Measurements from ENCODE around the gene FBN3.
"Not testable (repeated sequence)": the region's sequence is repeated elsewhere in the genome, so short reads cannot be mapped to it uniquely, and the experiment has no call there.

Gene FBN3

DNA sequence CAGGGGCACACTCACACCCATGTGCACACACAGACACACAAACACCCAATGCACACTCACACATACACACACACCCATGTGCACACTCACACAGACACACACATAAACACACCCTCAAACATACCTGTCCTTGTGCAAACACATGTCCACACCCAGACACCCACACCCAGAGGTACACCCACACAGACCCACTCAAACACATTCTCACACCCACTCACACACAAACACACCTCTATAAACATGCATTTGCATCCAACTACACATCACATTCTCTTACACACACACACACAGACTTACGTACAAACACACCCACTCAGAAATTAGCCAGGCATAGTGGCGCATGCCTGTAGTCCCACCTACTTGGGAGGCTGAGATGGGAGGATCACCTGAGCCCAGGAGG, 31.4 kb downstream of the FBN3 start:
- DNase-seq (ENCODE audit: low read depth): no peak

DNA sequence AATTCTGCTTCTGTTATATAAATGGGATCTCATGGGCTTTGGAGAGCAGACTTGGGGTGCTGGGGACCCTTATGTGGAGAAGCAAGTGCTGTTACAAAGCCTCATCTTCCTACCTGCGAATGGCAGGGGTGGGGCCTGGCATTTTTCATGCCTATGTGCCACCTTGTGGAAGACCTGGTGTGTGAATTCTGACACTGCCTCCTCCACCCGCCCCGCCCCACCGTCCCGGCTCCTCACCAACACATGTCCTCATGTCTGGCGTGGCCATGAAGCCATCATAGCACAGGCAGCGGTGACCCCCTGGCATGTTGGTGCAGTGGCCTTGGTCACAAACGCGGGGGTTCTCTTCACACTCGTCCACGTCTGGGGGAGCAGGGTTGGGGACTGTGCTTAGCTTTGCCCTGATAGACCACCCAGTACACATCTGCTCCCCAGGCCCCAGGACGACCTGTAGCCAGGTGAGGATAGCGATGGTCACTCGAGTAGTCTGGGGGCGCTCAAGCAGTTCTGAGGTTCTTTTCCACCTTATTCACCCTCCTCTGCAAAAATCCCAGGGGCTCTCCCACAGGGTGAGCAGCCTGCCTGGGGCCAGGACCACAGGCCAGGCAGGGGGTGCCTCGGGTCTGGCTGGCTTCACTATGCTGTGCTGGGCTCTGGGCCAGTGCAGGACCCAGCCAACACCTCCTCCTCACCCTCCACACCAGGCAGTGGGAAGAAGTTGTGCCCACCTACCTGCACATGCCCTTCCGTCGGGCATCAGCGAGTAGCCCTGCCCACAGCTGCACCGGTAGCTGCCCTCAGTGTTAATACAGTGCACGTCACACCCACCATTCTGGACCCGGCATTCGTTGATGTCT, 32.7 kb downstream of the FBN3 start:
- DNase-seq (ENCODE audit: low read depth): no peak

DNA sequence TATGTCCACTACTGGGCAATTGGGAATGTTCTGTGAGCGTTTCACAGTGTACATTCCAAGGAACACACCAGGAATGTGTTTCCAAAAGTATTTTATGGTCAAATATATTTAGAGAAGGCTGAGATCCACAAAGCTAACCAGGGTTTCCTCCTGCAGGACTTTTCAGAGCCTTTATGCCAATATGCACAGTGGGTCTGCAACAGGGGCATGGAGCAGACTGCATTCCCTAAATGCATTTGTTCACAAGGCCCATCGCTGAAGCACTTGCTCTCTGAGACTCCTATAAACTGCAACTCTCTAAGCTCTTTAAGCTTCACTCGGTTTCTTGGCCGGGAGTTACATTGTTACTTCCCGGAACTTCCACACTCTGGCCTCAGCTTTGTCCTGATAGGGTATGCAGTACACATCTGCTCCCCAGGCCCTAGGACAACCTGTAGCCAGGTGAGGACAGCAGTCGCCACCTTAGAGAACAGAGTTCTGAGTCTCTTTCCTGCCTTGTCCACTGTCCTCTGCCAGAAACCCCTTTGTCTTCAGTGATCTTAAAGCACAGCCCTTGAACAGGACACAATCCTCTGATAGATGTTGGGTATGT, 33.5 kb downstream of the FBN3 start:
- DNase-seq (ENCODE audit: low read depth): no peak

DNA sequence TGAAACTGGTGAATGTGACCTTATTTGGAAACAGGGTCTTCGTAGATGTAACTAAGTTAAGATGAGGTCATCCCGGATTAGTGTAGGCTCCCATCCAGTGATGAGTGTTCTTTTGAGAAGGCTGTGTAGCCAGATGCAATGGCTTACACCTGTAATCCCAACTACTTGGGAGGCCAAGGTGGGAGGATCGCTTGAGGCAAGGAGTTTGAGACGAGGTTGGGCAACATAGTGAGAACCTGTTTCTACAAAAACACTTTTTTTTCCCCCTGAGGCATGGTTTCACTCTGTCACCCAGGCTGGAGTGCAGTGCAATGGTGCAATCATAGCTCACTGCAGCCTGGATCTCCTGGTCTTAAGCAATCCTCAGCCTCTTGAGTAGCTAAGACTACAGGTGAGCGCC, 36.4 kb downstream of the FBN3 start:
- no peak for DNase-seq (ENCODE audit: low read depth)

DNA sequence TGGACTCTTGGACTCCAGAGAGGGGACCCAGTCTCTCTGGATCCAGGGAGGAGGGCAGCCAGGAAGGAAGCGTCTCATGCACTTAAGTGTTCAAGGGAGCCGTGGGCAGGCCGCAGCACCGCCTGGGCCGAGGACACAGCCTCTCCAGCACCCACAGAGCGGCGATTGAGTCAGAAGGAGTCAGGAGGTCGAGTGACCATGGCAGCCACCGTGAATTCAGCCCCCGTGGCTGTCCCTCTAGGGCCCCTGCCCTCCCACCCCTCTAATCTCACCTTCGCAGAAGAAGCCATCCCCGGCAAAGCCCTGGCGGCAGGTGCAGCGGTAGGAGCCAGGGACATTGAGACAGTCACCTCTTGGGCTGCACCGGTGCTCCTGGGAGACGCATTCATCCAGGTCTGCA, 38.0 kb downstream of the FBN3 start:
- no peak for DNase-seq (ENCODE audit: low read depth)

DNA sequence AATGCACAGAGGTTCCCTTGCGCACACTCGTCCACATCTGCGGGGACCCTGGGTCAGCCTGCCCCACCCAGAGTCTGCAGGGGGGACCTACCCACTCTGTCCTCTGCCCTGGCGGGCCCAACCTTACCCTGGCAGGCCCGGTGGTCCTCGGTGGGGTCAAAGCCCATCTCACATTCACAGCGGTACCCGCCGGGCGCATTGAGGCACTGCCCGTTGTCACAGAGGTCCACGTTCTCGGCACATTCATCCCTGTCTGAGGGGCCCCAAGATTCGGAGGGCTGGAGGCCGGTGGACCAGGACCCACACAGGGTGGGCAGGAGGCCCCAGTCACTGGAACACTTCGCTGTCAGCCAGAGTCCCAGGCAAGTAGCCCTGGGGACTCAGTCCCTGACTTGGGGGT, 38.5 kb downstream of the FBN3 start:
- DNase-seq (ENCODE audit: low read depth): no peak

DNA sequence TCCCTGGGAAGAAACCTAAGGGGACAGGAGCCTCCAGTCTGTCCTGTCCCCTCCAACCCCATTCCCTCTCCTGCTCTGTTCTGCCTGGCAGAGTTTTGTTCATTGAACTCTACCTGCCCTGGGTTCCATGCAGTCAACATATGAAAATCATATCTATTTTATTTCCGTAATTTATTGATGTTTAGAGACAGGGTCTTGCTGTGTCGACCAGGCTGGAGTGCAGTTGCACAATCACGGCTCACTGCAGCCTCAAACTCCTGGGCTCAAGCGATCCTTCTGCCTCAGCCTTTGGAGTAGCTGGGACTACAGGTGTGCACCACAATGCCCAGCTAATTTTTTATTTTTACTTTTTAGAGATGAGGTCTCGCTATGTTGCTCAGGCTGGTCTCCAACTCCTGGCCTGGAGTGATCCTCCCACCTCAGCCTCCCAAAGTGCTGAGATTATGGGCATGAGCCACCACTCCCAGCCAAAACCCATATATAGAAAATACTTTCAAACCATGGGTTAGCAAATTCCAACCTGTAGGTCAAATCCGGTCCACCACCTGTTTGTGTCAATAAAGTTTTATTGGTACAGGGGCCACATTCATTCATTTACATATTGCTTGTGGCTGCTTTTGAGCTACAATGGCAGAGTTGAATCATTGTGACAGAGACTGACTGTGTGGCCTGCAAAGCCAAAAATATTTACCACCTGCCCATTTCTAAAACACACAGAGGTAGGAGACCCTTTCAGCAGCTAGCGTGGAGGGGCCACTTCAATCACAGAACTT, 39.3 kb downstream of the FBN3 start:
- no peak for DNase-seq (ENCODE audit: low read depth)

DNA sequence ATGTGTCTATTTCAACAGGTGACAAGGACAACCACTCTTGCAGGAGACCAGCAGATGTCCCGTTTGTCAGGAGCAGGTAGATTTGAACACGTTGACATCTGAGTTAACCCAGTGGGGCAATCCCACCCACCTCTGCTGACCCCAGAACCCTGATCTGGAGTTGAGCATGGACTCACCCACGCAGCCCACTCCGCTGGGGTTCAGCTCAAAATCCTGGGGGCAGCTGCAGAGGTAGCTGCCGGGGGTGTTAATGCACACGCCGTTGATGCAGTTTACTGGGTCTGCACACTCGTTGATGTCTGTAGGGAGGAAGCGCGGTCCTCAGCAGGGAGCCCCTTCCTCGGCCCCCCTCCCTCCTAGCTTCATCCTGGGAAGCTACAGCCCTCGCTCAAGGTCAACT, 39.9 kb downstream of the FBN3 start:
- DNase-seq (ENCODE audit: low read depth): no peak

DNA sequence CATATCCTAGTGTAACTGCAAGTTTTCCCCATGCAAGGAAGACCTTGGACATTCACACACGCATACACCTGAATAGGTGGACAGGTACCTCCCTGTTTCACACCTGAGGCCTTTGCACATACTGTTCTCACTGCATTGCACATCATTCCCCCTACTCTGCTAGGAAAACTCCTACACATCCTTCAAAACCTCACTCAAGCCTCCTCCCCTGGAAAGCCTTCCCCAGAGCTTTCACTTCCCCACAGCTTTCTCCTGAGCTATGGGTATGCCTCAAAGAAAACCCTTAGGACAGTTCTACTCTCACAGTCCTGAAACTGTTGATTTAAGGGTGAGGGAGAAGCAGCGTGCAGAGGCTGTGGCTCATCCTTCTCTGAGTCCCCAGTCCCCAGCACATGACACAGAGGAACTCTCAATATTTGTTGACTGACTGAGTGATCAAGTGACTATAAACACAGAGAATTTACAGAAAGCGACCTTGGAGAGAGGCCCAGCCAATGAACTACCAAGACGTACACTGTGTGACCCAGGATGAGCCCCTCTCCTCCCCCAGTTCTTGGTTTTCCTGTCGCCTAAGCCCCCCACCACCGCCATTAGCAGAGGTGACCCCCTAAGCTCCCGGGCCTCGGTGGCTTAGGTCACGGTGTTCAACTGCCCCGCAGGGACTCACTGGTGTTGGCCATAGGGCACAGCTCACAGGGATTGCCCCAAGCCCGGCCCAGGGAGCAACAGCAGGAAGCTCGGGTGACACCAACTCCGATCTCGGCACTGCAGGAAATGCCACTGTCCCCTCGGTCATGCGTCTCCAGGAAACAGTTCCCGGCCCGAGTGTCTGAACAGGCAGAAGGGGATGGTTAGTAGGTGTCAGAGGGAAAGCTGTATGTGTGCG, 40.6 kb downstream of the FBN3 start:
- no peak for DNase-seq (ENCODE audit: low read depth)

DNA sequence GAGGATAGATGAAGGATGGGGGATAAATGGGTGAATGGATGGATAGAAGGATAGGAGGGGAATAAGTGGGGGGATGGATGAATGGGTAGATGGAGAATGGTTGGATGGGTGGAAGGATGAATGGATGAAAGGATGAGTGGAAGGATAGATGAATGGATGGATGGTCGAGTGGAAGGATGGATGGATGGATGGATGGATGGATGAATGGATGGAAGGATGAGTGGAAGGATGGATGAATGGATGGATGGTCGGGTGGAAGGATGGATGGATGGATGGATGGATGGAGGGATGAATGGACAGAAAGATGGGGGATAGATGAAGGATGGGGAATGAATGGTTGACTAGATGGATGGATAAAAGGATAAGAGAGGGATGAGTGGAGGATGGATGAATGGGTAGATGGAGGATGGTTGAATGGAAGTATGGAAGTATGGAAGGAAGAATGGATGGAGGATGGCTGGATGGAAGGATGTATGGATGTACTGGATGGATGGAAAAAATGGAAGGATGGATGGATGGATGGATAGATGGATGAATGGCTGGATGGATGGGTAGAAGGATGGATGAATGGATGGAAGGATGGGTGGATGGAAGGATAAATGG, 42.0 kb downstream of the FBN3 start:
- DNase-seq (ENCODE audit: low read depth): no peak

DNA sequence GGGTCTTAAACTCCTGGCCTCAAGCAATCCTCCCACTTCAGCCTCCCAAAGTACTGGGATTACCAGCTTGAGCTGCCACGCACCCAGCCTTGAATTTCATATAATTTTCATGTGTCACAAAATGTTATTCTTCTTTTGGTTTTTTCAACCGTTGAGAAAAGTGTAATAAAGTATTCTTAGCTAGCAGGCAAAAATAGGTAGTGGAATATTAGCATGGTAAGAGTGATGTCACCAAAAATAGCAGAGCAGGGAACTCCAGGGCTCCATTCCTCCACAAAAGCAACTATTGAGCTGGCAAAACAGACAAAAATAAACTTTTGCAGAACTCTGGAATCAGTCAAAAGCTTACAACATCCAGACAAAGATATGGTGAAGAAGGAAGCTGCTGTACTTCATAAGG, 43.9 kb downstream of the FBN3 start:
- no peak for DNase-seq (ENCODE audit: low read depth)

DNA sequence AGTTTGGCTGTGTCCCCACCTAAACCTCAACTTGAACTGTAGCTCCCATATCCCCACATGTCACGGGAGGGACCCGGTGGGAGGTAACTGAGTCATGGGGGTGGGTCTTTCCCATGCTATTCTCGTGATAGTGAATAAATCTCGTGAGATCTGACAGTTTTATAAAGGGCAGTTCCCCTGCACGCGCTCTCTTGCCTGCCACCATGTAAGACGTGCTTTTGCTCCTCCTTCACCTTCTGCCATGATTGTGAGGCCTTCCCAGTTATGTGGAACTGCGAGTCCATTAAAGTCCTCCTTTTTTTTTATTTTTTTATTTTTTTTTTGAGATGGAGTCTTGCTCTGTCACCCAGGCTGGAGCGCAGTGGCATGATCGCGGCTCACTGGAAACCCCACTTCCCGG, 47.5 kb downstream of the FBN3 start:
- DNase-seq (ENCODE audit: low read depth): not testable (repeated sequence)

DNA sequence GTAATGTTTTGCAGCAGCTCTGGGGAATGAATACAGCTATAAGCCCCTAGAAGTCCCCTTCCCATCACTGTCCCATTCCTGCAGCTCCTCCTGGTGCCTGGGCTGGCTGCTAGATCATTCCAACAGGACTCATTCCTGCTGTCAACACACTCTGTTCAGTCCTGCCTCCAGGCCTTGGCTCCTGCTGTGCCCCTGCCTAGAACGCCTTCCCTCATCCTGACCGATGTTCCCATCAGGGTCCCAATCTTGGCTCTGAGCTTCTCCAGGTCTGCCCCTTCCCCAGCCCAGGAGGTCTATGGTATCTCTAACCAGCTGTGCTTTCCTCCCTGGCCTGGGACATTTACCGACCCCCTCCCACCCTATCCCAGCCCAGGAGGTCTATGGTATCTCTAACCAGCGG, 48.1 kb downstream of the FBN3 start:
- no peak for DNase-seq (ENCODE audit: low read depth)

DNA sequence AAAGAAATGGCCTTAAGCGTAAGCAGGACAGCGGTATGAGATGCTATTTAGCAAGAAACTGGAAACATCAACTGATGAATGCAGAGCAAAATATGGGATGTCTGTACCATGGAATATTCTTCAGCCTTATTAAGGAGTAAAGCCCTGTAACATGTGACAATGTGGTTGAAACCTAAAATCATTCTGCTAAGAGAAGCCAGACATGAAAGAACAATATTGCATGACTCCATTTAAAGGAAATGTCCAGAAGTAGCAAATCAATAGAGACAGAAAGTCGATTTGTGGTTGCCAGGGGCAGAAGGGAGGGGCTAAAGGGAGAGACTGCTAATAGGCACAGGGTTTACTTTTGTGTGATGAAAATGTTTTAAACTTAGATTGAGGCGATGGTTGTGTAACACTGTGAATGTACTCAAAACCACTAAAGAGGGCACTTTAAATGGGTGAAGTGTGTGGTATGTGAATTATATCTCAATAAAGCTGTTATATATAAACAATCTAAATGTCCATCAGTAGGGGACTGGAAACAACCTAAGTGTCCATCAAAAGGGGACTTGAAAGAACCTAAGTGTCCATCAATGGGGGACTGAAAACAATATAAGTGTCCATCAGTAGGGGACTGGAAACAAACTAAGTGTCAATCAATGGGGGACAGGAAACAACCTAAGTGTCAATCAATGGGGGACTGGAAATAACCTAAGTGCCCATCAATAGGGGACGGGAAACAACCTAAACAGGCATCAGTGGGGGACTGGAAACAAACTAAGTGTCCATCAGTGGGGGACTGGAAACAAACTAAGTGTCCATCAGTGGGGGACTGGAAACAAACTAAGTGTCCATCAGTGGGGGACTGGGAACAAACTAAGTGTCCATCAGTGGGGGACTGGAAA, 51.5 kb downstream of the FBN3 start:
- no peak for DNase-seq (ENCODE audit: low read depth)

DNA sequence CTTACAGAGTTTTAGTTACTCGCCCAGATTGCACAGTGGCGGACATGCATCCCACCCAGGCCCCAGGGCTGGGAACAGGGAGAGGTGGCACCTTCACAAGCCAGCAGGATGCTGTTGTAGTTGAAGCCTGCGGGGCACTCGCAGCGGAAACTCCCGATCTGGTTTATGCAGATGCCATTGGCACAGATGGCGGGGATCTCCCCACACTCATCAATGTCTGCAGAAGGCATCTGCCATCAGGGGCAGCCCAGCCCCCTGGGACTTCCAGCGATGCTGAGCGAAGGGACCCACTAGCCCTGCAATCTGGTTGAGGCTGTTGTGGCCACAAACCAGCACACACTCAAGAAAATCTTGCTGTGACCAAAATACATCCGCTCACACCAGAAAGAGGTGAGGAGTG, 52.2 kb downstream of the FBN3 start:
- DNase-seq (ENCODE audit: low read depth): no peak

DNA sequence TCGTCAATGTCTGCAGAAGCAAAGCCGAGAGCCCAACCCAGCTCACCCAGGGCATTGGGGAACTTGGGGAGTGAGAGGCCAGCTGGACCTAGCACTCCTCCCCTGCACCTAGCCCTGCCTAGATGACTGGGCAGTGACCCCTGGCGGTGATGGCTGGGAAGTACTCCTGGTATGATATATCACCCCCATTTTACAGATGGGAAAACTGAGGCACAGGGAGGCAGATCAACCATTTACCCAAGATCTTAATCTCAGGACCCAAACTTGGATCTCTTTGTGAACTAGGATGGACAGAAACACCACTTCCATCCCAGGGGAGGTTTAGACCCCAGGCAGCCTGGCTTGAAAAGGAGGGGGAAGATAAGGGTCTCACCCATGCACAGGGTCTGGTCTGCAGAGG, 53.3 kb downstream of the FBN3 start:
- DNase-seq (ENCODE audit: low read depth): no peak

DNA sequence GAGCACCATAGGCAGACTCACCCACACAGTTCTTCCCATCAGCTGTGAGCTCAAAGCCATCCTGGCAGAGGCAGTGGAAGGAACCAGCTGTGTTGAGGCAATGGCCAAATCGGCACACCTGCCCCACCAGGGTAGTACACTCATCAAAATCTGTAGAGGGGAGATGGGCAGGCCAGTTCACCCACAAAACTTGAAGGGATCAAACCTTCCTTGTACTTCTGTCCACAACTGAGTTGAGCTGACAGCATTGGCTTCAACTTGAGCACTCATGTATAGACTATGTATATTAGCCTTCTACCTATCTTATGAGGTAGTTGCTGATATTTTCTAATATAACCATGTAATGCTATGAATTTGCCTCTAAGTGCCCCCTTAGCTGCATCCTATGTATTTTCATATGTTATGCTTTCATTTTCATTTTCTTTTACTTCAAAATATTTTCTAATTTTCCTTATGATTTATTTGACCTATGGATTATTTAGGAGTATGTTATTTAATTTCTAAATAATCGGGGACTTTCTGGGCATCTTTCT, 54.0 kb downstream of the FBN3 start:
- no peak for DNase-seq (ENCODE audit: low read depth)

DNA sequence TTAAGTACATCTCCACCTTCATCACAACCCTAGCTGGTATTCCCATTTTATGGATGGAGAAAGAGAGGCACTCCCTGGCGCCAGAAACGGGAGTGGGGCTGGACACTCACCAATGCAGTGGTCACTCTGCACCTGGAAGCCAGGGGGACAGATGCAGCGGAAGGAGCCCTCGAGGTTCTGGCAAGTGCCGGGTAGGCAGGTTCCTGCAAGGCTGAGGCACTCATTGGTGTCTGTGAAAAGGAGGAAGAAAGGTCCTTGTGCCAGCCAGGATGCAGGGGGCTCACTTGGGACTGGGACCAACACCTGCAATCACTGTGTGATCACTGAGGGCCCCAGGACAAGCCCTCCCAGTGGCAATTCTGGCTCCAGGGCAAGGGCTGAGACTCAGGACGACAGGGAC, 55.1 kb downstream of the FBN3 start:
- DNase-seq (ENCODE audit: low read depth): no peak

DNA sequence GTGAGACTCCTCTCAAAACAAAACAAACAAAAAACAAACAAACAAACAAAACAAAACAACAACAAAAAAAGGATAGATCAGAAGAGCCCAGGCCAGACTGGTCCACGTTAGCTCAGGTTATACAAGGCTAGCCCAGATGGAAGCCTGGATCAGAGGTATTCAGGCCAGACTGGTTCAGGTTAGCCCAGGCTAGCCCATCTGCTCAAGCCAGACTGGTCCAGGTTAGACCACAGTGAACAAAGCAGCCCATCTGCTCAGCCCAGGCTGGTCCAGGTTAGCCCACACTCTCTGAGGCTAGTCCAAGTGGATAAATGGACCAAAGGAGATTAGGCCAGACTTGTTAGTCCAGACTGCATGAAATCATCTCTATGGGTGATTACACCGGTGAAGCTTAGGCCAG, 55.7 kb downstream of the FBN3 start:
- DNase-seq (ENCODE audit: low read depth): no peak

DNA sequence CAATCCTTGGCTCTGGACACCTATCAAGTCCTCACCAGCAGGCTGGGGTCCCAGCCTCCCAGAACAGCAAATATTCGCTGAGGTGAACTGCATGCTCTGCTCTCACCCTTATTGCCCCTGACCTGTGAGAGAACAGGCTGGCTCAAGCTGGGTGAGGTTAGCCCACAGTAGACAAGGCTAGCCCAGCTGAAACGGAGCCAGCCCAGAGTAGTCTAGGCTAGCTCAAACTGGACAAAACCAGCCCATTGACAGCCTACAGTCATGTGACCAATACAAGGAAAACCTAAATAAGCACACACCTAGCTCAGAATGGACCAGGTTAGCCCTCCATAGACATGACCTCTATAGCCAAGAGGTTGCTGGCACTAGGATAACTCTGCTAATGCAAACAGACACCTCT, 58.4 kb downstream of the FBN3 start:
- no peak for DNase-seq (ENCODE audit: low read depth)
